PC-3 (cell line): Measurements from ENCODE around the gene CRABP1.

Source experiments
- CTCF ChIP-seq: fragments of 300-600 bp; sonication (generic); conservative IDR thresholded peaks from 2 replicates; pipeline ENCODE4 v1.5.1; 2017; ENCODE audit warnings: antibody characterized with exemption, low read depth, mild to moderate bottlenecking, low read length
- EZH2 ChIP-seq: fragments of 300-600 bp; sonication (generic); IDR thresholded peaks from one replicate; pipeline ENCODE4 v1.6.1; 2017; ENCODE audit warnings: antibody characterized with exemption, mild to moderate bottlenecking, low read length; ENCODE audit not compliant: unreplicated experiment
- EZH2phosphoT487 ChIP-seq: fragments of 300-600 bp; sonication (generic); IDR thresholded peaks from 2 replicates; pipeline ENCODE4 v1.6.1; 2018; ENCODE audit warnings: mild to moderate bottlenecking, antibody characterized with exemption, low read length, borderline replicate concordance

- no peak for TF ChIP-seq CTCF
- no peak for TF ChIP-seq EZH2phosphoT487
- no peak for TF ChIP-seq EZH2
These were observed 21.0 kb downstream of the CRABP1 start for GRCh38 chr15:78360958-78361718.
